Measurements from ENCODE around the gene PIGL.

PIGL gene

DNA sequence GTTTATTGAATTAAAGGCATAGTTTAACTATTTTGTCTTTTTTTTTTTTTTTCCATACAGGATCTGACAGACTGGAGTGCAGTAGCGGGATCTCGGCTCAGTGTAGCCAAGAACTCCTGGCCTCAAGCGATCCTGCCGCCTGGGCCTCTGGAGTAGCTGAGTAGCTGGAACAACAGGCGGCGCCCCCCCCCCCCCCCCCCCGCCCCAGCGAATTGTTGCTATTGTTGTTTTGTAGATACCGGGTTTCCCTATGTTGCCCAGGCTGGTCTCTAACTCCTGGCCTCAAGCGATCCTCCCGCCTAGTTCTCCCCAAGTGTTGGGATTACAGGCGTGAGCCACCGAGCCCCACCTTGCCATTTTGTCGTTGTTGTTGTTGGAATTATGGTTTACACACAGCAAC, 137.6 kb downstream of the PIGL start:
- no peak for DNase-seq

DNA sequence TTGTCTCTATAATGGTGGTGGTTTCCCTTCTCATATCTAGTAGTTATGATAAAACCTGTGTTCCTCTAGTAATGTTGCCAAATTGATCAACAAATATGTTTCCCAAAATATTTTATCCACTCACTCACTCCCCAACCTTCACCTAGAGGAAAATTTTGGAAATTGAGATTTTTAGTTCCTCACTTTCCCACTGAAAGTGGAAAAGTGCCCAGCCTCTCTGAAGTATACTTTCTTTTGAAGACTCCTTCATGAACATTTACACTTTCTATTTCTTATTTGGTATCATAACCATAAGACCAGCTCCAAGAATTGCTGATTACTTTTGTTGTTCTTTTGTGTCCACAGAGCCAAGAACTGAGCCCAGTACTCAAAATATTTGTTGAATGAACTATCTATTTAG, 141.4 kb downstream of the PIGL start:
- DNase-seq: no peak

DNA sequence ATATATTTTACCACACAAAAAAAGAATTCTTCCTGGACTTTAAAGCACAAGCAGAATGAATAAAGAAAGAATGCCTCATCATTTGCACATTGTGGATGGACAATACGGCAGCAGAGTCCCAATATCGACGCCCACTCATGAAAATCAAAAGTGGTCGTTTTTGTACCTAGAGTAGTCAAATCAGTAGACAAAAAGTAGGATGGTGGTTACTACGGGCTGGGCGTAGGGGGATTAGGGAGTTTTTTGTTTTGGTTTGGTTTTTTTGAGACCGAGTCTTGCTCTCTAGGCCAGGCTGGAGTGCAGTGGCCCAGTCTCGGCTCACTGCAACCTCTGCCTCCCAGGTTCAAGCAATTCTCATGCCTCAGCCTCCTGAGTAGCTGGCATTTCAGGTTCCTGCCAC, 144.9 kb downstream of the PIGL start:
- DNase-seq: no peak

DNA sequence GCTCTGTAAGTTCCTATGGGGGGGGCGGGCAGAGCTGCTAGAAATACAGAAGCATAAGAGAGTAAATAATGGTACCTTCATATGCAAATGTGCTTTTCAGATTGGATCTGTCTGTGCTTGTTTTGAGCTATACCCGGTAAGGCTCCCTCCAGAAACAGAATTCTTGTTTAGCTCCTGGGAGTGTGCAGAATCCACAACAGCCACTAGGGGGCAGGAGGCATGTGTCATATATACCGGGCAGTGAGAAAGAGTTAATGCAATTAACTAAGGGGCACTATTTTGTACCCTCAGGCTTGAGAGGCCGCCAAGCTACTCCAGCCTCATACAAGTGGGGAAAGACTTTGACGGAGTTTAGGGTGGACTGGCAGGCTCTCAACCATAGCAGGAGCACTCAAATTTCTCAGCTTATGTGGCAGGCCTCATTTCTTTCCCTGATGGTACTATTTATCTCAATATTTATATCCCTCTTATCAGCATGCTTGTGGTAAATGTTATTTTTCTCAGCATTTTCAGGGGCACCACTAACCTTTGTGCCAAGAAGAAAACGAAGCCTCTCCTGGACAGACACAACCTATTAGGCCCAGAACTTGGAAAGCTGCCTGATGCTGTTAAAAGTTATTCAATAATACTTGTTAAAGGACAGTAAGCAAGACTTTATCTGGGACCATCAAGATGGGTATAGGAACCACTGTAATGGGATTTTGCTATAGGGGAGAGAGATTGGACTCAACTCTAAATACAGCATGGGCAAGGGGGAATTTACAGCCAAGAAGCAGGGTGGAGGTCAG, 146.9 kb downstream of the PIGL start:
- DNase-seq: peak; percentile 74

DNA sequence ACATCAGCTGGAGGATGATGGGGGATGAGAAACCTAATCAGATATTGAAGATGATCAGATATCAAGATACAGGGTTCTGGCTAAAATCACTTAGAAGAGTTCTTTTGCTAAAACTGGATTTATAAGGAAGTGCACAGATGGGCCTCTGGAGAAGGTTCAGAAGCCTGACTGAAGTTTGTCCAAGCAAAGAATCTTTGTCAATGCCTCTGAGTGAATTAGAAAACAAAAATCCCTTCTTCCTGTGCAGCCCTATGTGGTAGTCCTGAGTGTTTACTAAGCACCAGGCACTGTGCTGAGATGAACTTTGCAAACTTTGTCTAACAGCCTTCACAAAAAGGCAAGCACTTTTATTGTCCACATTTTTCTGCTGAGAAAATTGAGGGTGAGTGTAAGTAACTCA, 147.6 kb downstream of the PIGL start:
- DNase-seq: no peak

DNA sequence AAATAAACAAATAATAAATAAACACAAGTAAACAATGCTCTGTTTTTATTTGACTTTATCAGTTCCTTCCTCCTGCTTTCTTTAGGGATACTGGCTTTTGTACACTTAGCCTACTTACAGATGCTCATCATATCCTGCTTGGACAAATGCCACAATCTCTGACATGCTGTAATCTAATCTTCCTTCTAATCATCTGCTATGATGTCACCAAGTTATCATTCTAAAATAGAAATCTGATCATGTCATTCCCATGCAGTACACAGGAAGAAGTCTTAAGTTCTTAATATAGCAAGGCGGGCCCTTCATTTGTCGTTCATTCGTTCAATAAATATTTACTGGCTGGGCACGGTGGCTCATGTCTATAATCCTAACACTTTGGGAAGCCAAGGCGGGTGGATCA, 154.7 kb downstream of the PIGL start:
- no peak for DNase-seq

DNA sequence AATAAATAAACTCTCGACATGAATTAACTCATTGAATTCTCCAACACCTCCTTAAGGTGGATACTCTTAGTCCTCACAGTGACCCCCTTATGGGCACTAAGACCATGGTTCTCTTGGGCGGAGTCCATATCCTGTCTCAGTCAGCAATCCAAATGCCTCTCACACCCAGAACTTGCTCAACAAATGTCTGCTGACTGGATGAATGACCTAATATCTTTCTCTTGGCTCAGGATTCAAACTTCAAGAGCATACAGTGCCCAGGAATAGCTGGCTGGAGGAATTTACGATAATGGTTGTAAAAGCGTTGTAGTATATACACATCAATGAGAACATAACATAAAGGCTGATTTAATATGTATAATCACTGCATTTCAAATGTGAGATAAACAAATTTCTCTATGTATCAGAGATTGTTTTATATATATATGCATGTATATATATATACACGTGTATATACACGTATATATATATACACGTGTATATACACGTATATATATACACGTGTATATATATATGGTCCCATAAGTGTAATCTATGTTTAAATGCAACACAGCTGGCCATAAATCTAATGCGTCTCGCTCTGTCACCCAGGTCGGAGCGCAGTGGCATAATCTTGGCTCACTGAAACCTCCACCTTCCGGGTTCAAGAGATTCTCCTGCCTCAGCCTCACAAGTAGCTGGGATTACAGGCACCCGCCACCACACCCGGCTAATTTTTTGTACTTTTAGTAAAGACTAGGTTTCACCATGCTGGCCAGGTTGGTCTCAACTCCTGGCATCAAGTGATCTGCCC, 157.3 kb downstream of the PIGL start:
- no peak for DNase-seq

Data from femur (tissue), 1 donor.